IPS DF 6.9 (cell line): ENCODE measurements around the gene SLCO1A2.

Experiments used
- DNase-seq: peaks from one replicate; pipeline ENCODE4 v3.0.0-alpha.2; 2013; ENCODE audit warnings: low read depth, low spot score
- H3K27ac ChIP-seq: one replicate; pipeline ENCODE4 v1.5.1; 2013; ENCODE audit warnings: low read length, control low read depth
- H3K27me3 ChIP-seq: 2 replicates; pipeline ENCODE4 v1.6.1; 2013; ENCODE audit warnings: mild to moderate bottlenecking, low read length; ENCODE audit not compliant: control insufficient read depth, insufficient read depth
- H3K36me3 ChIP-seq: 2 replicates; pipeline ENCODE4 v1.6.1; 2013; ENCODE audit warnings: low read length; ENCODE audit not compliant: control insufficient read depth, insufficient read depth
- H3K4me1 ChIP-seq: 2 replicates; pipeline ENCODE4 v1.6.1; 2013; ENCODE audit warnings: low read length; ENCODE audit not compliant: control insufficient read depth, insufficient read depth
- H3K4me3 ChIP-seq: 2 replicates; pipeline ENCODE4 v1.5.1; 2013; ENCODE audit warnings: mild to moderate bottlenecking, low read length
- H3K9me3 ChIP-seq: 2 replicates; pipeline ENCODE4 v1.6.1; 2013; ENCODE audit warnings: low read length, inconsistent platforms; ENCODE audit not compliant: control insufficient read depth, insufficient read depth
- WGBS: extraction: QIAGEN DNeasy Blood & Tissue Kit; methylation state at CpG from one replicate; pipeline ENCODE4 v1.1.7; 2013; ENCODE audit warnings: mixed read lengths, missing lambda C conversion rate; ENCODE audit not compliant: insufficient read length, insufficient coverage; 5-methylcytosine and 5-hydroxymethylcytosine counted together

Gene SLCO1A2

GRCh38 chr12:21353487-21353886 is 18.8 kb upstream of the SLCO1A2 start:
- DNase-seq: no peak
- Histone ChIP-seq H3K9me3 (no peaks in the 10 kb centered on the region), H3K27ac (no peak overlapping the region), H3K27me3 (no peaks in the 10 kb centered on the region), H3K4me1 (peaks cover 2% of the 10 kb centered on the region; the same call in 1 of the 2 replicates), H3K36me3 (no peaks in the 10 kb centered on the region), H3K4me3 (no peak overlapping the region)
- no CpG with 5 or more reads among the region's 1 CpG for WGBS

GRCh38 chr12:21350975-21351374 is 16.3 kb upstream of the SLCO1A2 start:
- H3K4me1 ChIP-seq: peaks cover 2% of the 10 kb centered on the region; the same call in 1 of the 2 replicates
- H3K9me3 ChIP-seq: no peaks in the 10 kb centered on the region
- no peak overlapping the region for H3K27ac ChIP-seq
- H3K27me3 ChIP-seq: no peaks in the 10 kb centered on the region
- no peak overlapping the region for H3K4me3 ChIP-seq
- no peaks in the 10 kb centered on the region for H3K36me3 ChIP-seq
- WGBS: no CpG with 5 or more reads among the region's 1 CpG
- DNase-seq: no peak

GRCh38 chr12:21346542-21347205 is 12.0 kb upstream of the SLCO1A2 start:
- H3K9me3 ChIP-seq: no peaks in the 10 kb centered on the region
- H3K27ac ChIP-seq: no peak overlapping the region
- no peaks in the 10 kb centered on the region for H3K36me3 ChIP-seq
- H3K27me3 ChIP-seq: no peaks in the 10 kb centered on the region
- no peak overlapping the region for H3K4me3 ChIP-seq
- H3K4me1 ChIP-seq: no peaks in the 10 kb centered on the region
- WGBS: no CpG with 5 or more reads among the region's 1 CpG
- DNase-seq: no peak

GRCh38 chr12:21343636-21344035 is 8.9 kb upstream of the SLCO1A2 start:
- H3K36me3 ChIP-seq: no peaks in the 10 kb centered on the region
- no peak overlapping the region for H3K27ac ChIP-seq
- no peaks in the 10 kb centered on the region for H3K9me3 ChIP-seq
- DNase-seq: no peak
- H3K4me3 ChIP-seq: no peak overlapping the region
- no peaks in the 10 kb centered on the region for H3K4me1 ChIP-seq
- no peaks in the 10 kb centered on the region for H3K27me3 ChIP-seq

GRCh38 chr12:21341769-21342168 is 7.1 kb upstream of the SLCO1A2 start:
- no CpG with 5 or more reads among the region's 4 CpGs for WGBS
- Histone ChIP-seq H3K4me1 (no peaks in the 10 kb centered on the region), H3K9me3 (no peaks in the 10 kb centered on the region), H3K4me3 (no peak overlapping the region), H3K27ac (no peak overlapping the region), H3K36me3 (no peaks in the 10 kb centered on the region), H3K27me3 (no peaks in the 10 kb centered on the region)
- DNase-seq: no peak

GRCh38 chr12:21340403-21340802 is 5.7 kb upstream of the SLCO1A2 start:
- no peaks in the 10 kb centered on the region for H3K9me3 ChIP-seq
- no peaks in the 10 kb centered on the region for H3K27me3 ChIP-seq
- DNase-seq: no peak
- no peaks in the 10 kb centered on the region for H3K4me1 ChIP-seq
- H3K4me3 ChIP-seq: no peak overlapping the region
- no peaks in the 10 kb centered on the region for H3K36me3 ChIP-seq
- H3K27ac ChIP-seq: no peak overlapping the region
- no CpG with 5 or more reads among the region's 6 CpGs for WGBS

GRCh38 chr12:21339921-21340320 is 5.2 kb upstream of the SLCO1A2 start:
- no CpG with 5 or more reads among the region's 1 CpG for WGBS
- Histone ChIP-seq H3K4me1 (no peaks in the 10 kb centered on the region), H3K27me3 (no peaks in the 10 kb centered on the region), H3K4me3 (no peak overlapping the region), H3K9me3 (no peaks in the 10 kb centered on the region), H3K27ac (no peak overlapping the region), H3K36me3 (no peaks in the 10 kb centered on the region)
- no peak for DNase-seq

GRCh38 chr12:21337959-21338744 is 3.4 kb upstream of the SLCO1A2 start:
- no peak for DNase-seq
- no peaks in the 10 kb centered on the region for H3K27me3 ChIP-seq
- H3K36me3 ChIP-seq: no peaks in the 10 kb centered on the region
- H3K4me1 ChIP-seq: no peaks in the 10 kb centered on the region
- H3K4me3 ChIP-seq: no peak overlapping the region
- H3K9me3 ChIP-seq: no peaks in the 10 kb centered on the region
- no CpG with 5 or more reads among the region's 6 CpGs for WGBS
- no peak overlapping the region for H3K27ac ChIP-seq

GRCh38 chr12:21337453-21337852 is 2.7 kb upstream of the SLCO1A2 start:
- Histone ChIP-seq H3K4me3 (no peak overlapping the region), H3K27ac (no peak overlapping the region), H3K4me1 (no peaks in the 10 kb centered on the region), H3K9me3 (no peaks in the 10 kb centered on the region), H3K36me3 (no peaks in the 10 kb centered on the region), H3K27me3 (no peaks in the 10 kb centered on the region)
- DNase-seq: no peak

- DNase-seq: no peak
- no peaks in the 10 kb centered on the region for H3K4me1 ChIP-seq
- H3K9me3 ChIP-seq: no peaks in the 10 kb centered on the region
- no peaks in the 10 kb centered on the region for H3K36me3 ChIP-seq
- H3K27ac ChIP-seq: no peak overlapping the region
- no peak overlapping the region for H3K4me3 ChIP-seq
- H3K27me3 ChIP-seq: no peaks in the 10 kb centered on the region
- WGBS: 100% methylated on average over 1 of the region's 5 CpGs
These were observed 1.9 kb upstream of the SLCO1A2 start for GRCh38 chr12:21336656-21337055.
